RKO (cell line): ENCODE results near the gene ZC3H7A.
"Not testable (repeated sequence)": the region's sequence is repeated elsewhere in the genome, so short reads cannot be mapped to it uniquely, and the experiment has no call there.

Experiments used
- DNase-seq: peaks from one replicate; pipeline ENCODE4 v3.0.0-alpha.2; 2016; ENCODE audit warnings: low spot score

The ZC3H7A gene, protein sequence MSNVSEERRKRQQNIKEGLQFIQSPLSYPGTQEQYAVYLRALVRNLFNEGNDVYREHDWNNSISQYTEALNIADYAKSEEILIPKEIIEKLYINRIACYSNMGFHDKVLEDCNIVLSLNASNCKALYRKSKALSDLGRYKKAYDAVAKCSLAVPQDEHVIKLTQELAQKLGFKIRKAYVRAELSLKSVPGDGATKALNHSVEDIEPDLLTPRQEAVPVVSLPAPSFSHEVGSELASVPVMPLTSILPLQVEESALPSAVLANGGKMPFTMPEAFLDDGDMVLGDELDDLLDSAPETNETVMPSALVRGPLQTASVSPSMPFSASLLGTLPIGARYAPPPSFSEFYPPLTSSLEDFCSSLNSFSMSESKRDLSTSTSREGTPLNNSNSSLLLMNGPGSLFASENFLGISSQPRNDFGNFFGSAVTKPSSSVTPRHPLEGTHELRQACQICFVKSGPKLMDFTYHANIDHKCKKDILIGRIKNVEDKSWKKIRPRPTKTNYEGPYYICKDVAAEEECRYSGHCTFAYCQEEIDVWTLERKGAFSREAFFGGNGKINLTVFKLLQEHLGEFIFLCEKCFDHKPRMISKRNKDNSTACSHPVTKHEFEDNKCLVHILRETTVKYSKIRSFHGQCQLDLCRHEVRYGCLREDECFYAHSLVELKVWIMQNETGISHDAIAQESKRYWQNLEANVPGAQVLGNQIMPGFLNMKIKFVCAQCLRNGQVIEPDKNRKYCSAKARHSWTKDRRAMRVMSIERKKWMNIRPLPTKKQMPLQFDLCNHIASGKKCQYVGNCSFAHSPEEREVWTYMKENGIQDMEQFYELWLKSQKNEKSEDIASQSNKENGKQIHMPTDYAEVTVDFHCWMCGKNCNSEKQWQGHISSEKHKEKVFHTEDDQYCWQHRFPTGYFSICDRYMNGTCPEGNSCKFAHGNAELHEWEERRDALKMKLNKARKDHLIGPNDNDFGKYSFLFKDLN

DNA sequence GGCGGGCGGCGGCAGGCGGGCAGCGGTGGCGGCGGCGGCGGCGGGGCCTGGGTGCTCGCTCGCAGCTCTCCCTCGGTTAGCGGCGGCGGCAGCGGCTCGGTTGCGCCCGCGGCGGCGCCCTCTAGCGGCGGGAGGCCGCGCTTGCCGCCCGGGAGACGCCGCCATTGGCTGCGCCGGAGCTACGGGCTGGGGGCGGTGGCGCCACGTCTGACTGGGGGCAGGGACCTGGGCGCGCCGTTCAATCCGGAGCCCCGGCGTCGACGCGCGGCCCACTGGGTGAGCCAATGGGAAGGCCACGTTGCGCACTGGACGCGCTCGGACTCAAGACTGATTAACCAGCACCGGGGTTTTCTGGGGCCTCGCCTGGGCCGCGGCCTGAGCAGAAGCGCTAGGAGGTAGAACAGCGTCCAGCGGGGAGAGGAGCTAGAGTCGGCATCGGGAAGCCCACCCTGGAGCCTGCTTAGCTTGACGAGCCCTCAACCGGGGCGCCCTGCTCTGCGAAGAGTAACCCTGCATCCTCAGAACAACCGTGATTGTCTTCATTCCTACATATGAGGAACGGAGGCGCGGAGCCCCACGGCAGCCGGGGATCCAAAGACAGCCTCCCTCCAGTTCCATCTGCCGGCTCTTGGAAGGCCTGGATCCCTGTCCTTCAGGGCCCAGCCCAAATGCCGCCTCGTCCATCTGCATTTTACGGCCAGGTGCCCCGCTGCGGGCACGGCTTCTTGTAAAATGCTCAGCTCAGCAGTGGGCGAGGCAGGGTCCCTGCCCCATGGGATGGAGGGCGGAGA is at the start of gene ZC3H7A:
ZC3H7A (minus strand) TSS at position 93 of the 791 bp plus-strand sequence. CDS start 14,904 bp downstream, outside the sequence.
- peak; percentile 97 for DNase-seq

DNA sequence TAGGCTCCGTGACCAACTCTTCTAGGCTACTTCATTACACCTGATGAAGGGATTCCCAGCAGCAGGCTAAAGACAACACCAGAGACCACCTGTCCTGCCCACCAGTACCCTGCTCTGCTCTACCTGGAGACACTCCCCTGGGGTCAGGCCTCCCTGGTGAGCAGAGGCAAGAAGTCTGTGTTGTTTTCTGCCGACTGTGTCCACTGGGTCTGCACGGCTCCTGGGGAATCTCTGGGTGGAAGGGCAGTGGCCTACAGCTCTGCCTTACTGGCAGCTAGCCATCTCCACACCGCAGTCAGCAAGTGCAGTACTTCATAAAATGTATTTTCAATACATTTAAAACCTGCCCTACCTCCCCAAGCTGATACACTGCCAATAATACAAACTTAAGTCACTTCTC is 47.4 kb upstream of the ZC3H7A start:
- no peak for DNase-seq

DNA sequence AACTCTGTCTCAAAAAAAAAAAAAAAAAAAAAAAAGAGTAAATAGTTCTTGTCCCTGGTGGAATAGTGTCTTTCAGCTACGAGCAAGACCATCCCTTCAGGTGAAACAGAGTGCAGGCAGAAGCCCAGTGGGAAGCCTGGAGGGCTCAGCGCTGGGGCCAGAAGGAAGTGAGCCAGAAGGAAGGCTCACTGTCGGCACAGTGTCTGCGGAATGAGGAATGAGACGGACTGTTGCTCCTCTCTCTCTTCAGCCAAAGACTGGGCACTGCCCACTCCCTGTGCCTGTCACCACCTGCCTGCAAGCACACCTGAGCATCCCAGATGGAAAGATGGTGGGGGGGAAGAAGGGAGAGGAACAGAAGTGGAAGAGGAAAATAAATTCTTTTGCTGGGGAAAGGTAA is 46.8 kb upstream of the ZC3H7A start:
- DNase-seq: no peak

DNA sequence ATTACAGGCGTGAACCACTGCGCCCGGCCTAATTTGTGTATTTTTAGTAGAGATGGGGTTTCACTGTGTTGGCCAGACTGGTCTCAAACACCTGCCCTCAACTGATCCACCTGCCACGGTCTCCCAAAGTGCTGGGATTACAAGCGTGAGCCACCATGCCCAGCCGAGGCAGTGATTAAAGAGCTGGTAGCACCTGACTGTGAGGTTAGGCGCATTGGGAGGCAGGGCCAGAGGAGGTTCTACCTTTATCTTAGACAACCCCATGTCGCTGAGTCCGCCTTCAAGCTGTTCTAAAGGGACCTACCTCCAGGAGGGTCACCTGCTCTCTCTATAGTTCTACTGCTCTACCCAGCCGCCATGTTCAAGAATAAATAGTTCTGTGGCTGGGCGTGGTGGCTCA is 46.1 kb upstream of the ZC3H7A start:
- DNase-seq: no peak

DNA sequence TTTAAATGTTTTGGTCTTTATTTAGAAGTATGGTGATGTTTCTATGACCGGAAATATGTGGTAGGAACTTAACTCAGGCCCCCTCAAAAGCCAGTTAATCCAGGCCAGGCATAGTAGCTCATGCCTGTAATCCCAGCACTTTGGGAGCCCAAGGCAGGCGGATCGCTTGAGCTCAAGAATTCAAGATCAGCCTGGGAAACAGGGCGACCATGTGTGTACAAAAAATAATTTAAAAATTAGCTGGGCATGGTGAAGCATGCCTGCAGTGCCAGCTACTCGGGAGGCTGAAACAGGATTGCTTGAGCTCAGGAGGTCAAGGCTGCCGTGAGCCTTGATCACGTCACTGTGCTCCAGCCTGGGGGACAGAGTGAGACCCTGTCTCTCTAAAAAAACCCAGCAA is 44.0 kb upstream of the ZC3H7A start:
- DNase-seq: no peak

DNA sequence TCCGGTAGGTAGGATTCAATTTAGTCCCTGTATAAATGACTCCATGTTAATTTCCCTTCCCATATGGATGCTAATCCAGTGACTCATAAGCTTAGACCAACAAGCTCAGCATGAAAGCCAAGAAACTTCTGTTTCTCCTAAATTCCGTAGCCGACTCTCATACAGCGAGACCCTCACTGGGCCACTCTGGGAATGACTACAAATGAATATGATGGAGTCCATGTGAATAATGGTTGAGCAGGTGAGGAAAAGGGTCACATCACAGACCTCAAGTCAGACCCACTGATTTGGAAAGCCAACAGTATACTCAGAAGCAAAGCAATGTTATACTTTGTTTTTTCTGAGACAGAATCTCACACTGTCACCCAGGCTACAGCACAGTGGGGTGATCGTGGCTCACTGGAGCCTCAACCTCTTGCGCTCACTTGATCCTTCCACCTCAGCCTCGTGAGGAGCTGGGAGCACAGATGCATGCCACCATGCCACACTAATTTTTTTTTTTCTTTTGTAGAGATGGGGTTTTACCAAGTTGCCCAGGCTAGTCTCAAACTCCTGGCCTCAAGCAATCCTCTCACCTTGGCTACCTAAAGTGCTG is 39.7 kb upstream of the ZC3H7A start:
- DNase-seq: peak; percentile 44

DNA sequence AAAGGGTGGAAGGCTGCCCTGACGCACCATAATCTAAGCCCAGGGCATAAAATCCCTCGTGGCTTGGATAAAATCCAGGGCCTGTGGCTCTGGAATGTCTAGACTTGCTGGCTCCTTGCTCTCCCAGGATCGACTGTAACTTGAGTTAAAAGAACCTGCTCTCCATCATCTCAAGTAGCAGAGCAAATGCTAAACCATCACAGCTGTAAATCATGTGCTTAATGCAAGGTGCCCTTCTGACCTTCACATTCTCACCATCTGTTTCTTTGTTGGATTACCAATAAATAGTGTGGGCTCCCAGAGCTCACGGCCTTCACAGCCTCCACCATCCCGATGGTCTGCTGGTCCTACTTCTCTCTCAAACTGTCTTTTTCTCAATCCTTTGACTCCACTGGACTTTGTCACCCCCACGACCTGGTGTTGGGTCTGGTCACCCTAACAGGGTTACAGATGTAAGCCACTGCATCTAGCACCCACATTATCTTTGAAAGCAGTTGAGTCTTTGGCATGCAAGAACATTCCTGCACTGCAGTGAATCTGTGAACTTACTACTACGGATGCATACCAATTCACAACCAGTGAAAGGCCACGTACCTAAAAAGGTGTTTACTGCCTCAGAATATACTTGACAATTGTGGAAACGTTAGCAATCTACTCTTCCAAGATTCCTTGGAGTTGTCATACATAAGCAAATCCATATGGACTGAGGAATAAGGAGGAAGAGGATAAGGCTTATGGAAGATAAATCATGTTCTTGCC is 39.0 kb upstream of the ZC3H7A start:
- no peak for DNase-seq

DNA sequence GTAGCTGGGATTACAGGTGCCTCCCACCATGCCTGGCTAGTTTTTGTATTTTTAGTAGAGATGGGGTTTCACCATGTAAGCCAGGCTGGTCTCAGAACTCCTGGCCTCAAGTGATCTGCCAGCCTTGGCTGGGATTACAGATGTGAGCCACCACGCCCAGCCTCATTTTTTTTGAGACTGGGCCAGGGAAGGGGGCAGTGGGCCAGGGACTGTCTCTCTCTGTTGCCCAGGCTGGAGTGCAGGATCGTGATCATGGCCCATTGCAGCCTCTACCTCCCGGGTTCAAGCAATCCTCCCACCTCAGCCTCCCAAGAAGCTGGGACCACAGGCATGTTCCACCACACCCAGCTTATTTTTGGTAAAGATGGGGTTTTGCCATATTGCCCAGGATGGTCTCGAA is 38.3 kb upstream of the ZC3H7A start:
- DNase-seq: no peak

DNA sequence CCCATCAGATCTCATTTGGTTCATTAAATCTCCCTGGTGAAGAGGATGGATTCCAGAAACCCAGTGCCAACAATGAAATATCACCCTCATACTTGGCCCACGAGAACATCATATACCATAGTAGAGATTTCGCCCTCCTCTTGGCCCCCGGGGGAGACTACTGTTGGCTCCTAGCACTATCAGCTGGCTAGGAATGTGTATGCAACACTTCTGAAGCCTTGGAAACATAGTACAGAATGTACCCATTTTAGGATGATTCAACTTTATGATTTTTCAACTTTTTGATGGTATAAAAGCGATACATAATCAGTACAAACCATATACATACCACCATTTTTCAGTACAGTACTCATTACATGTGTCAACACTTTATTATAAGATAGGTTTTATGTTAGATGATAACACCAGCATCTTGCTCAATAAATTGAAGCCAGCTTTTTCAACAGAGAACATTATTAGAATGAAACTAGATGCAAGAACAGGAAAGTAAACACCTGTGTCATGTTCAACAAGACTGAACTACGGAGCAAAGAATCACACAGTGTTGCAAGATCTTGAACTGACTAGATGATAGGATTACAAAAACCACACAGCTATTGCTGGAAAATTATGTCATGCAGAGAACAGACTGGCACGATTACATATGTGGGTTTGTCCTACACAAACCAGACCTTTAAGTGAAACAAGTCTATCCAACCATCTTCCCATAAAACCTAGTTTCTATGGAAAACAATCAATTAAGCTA is 37.1 kb upstream of the ZC3H7A start:
- DNase-seq: no peak

DNA sequence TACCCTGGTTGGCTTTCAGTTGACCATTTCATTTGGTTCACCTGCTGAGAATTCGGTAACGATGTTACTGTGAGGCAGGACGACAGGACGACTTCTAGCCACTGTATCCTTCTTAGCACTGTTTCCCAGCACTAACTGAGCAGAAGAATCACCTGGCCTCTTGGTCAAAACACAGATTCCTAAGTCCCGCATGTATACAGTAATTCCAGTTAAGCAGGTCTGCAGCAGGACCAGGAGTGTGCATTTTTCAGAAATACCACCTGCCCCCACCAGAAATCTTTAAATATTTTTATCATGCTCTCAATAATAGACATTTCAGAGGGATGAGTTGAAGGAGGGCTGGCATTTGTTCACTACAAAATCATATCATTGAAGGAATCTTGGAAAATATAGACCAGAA is 31.6 kb upstream of the ZC3H7A start:
- no peak for DNase-seq

DNA sequence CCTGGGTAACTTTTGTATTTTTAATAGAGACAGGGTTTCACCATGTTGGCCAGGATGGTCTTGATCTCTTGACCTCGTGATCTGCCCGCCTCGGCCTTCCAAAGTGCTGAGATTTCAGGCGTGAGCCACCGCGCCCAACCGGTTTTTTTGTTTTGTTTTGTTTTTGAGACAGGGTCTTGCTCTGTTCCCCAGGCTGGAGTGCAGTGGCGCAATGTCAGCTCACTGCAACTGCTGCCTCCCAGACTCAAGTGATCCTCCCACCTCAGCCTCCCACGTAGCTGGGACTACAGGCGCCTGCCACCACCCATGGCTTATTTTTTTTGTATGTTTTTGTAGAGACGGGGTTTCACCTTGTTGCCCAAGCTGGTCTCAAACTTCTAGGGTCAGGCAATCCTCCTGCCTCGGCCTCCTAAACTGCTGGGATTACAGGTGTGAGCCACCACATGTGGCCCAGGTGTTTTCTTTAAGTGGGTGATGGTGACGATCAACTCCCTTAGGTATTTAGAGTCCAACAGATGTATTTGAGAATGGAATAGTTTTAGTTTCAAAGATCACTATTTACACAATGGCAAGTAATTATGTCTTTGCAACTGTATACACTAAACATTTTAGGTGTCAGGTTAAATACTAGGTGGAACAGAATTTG is 28.6 kb upstream of the ZC3H7A start:
- DNase-seq: not testable (repeated sequence)

DNA sequence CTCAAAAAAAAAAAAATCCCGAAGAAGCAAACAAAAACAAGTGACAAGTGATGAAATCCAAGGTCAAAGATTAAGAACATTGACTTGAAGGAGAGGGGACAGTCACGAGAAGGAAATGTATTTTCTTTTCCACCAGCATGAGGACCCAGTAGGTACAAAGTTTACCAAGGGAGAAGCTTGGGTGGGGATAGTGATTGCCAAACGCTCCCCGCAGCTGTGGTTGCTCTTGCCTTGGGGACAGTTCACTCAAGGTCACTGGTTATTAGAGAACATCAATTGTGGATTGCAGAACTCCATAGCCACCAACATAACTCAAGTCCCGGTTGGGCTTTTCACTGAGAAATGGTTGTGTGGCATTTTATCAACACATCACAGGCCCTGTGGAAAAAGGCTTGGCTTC is 27.3 kb upstream of the ZC3H7A start:
- DNase-seq: no peak

DNA sequence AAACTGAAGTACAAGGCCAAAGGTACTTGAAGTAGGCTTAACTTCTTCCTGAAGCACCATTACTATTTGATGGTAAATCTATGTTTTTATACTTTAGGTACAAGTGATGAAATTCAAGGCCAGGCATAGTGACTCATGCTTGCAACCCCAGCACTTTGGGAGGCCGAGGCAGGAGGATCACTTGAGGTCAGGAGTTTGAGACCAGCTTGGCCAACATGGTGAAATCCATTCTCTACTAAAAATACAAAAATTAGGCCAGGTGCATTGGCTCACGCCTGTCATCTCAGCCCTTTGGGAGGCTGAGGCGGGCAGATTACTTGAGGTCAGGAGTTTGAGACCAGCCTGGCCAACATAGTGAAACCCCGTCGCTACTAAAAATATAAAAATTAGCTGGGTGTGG is 26.6 kb upstream of the ZC3H7A start:
- DNase-seq: not testable (repeated sequence)

DNA sequence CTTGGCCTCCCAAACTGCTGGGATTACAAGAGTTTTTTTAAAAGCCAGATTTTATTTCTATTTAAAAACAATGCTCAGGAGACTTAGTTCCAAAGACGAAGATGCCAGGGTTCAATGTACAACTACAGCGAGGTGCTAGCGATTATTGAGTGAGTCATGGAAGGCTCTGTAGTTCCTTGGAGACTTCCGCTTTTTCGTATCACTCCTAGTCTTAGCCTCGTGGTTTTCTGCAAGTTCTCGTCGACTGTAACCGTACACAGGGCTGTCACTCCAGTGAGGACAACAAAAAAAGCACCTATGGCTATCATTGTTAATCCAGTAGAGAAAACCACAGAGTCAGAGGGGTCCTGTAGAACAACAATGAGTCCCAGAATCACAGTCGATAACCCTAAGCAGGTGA is 22.7 kb upstream of the ZC3H7A start:
- no peak for DNase-seq

DNA sequence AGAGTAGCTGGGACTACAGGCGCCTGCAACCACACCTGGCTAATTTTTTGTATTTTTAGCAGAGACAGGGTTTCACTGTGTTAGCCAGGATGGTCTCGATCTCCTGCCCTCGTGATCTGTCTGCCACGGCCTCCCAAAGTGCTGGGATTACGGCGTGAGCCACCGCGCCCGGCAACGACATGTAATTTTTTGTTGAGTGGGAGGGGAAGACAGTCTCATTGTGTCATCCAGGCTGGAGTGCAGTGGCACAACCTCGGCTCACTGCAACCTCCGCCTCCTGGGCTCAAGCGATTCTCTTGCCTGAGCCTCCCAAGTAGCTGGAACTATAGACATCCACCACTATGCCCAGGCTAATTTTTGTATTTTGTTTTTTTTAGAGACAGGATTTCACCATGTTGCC is 21.9 kb upstream of the ZC3H7A start:
- not testable (repeated sequence) for DNase-seq

DNA sequence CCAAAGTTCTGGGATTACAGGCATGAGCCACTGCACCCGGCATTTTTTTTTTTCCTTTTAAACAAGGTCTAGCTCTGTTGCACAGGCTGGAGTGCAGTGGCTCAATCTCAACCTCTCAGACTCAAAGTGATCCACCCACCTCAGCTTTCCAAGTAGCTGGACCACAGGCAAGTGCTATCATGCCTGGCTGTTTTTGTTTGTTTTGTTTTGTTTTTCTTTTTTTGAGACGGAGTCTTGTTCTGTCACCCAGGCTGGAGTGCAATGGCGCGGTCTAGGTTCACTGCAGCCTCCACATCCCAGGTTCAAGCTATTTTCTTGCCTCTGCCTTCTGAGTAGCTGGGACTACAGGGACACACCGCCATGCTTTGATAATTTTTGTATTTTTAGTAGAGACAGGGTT is 19.1 kb upstream of the ZC3H7A start:
- DNase-seq: no peak

DNA sequence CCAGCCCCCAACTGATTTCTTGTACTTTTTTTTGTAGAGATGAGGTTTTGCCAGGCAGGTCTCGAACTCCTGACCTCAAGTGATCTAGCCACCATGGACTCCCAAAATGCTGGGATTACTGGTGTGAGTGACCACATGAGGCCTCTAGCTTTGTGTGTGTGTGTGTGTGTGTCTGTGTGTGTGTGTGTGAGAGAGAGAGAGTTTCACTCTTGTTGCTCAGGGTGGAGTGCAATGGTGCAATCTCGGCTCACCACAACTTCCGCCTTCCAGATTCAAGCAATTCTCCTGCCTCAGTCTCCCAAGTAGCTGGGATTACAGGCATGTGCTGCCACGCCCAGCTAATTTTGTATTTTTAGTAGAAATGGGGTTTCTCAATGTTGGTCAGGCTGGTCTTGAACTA is 17.7 kb upstream of the ZC3H7A start:
- not testable (repeated sequence) for DNase-seq

DNA sequence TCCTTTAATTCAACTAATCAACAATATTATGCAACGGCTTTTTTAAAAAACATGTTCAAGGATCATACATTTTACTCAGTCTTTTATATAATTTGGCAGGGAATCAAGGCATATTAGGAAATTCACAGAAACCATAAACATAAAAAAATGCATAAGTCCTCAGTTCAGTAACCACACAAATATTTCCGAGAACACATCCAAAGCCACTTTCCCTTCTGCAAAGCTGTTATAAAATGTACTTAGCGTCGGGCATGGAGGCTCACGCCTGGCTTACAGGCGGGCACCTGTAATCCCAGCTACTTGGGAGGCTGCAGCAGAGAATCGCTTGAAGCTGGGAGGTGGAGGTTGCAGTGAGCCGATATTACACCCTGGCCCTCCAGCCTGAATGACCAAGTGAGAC is 9.7 kb upstream of the ZC3H7A start:
- DNase-seq: no peak

DNA sequence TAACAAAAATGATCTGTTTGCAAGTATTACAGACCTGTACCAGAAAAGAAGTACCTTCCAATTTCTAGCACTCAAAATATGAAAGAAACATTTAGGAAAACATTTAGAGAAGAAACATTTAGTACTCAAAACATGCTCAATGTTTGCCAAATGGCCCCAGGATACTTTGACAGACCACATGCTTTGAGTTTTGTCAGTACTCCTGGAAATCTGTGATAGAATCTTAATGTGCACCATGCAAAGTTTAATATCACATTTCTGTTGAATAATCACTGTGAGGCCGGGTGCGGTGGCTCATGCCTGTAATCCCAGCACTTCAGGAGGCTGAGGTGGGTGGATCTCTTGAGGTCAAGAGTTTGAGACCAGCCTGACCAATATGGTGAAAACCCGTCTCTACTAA is 8.5 kb upstream of the ZC3H7A start:
- DNase-seq: no peak

DNA sequence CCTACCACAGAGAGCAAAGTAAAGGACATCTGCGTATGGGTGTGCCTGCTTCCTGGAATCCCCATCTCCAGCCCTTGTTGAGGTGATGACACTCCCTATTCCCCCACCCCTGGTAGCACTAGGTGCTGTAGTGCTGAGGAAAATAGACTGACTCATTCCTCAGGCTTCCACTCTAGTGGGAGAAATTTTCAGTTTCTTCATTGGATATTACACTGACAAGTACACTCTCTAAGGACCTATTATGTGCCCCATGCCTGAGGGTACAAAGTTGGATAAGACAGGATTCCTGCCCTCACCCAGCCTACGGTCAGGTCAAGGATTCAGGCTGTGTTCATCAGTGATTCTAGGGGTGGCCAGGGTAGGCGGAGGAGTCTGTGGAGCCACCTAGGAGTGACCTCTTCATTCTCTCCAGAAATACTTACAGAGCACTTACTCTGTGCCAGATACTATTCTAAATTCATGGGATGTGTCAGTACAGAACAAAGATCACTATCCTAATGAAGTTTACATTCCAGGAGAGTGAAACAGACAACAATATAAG is 4.5 kb upstream of the ZC3H7A start:
- DNase-seq: no peak
